ENCODE measurements around the gene S100A13. TPM values are rescaled to one million over a fixed set of nuclear protein-coding genes. Genes with fewer than 3 reads are reported as not detected.
"Not testable (repeated sequence)": the region's sequence is repeated elsewhere in the genome, so short reads cannot be mapped to it uniquely, and the experiment has no call there.

Gene S100A13
- total RNA-seq, 2 donors from 2014 or later: 114 to 314 TPM

DNA sequence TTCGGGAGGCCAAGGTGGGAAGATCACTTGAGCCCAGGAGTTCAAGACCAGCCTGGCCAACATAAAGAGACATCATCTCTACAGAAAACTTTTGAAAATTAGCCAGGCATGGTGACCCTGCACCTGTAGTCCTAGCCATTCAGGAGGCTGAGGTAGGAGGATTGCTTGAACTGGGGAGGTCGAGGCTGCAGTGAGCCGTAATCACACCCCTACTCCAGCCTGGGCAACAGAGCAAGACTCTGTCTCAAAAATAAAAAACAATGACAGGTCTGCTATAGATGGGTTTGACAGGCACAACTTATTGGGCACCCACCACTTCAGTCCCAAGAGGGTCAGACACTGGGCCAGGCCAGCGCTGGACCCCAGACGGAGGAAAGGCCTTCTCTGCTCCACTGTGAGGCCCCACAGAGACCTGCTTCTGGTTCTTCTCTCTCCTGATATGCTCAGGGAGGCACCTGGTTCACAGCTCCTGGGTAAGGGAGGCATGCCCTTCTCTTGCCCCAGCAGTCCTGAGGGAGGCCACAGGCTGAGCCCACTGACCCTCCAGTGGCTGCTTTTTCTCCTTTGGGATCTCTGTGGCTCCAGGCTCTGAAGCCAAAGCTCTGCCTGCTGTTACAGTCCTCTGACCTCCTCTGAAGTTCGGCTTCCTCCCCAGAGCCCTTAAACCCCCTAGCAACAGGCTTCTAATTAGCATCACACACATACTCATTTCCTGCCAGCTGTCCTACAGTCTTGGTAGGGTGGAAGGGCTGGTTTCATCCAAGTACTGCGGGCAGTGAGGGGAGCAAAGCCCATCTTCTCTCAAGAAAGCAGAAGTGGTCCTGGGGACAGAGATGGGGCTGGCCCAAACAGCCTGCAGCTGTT is 28.8 kb downstream of the S100A13 start:
- no peaks in the 10 kb centered on the region for H3K4me1 ChIP-seq
- no peak overlapping the region for H3K27ac ChIP-seq
- H3K27me3 ChIP-seq: no peaks in the 10 kb centered on the region
- TF ChIP-seq, protein P1, sequence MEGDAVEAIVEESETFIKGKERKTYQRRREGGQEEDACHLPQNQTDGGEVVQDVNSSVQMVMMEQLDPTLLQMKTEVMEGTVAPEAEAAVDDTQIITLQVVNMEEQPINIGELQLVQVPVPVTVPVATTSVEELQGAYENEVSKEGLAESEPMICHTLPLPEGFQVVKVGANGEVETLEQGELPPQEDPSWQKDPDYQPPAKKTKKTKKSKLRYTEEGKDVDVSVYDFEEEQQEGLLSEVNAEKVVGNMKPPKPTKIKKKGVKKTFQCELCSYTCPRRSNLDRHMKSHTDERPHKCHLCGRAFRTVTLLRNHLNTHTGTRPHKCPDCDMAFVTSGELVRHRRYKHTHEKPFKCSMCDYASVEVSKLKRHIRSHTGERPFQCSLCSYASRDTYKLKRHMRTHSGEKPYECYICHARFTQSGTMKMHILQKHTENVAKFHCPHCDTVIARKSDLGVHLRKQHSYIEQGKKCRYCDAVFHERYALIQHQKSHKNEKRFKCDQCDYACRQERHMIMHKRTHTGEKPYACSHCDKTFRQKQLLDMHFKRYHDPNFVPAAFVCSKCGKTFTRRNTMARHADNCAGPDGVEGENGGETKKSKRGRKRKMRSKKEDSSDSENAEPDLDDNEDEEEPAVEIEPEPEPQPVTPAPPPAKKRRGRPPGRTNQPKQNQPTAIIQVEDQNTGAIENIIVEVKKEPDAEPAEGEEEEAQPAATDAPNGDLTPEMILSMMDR (IDR thresholded peaks at IDR 0.05): no peak
- no peak for DNase-seq (ENCODE audit: low spot score)
- H3K4me3 ChIP-seq: no peak overlapping the region
- no peaks in the 10 kb centered on the region for H3K36me3 ChIP-seq
- H3K9me3 ChIP-seq: no peaks in the 10 kb centered on the region

DNA sequence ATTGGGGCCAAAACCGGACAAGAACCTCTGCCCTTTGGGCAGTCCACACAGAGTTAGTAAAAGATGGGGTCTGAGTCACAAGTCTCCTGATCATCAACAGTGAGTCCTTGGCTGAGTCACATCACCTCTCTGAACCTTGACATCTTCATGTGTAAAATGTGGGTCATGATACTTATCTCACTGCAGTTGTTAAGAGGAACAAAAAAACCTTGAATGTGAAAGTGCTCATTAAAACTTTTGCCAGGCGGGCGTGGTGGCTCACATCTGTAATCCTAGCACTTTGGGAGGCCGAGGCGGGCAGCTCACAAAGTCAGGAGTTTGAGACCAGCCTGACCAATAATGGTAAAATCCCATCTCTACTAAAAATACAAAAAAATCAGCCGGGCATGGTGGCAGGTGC is 30.1 kb downstream of the S100A13 start:
- Histone ChIP-seq H3K36me3 (no peaks in the 10 kb centered on the region), H3K9me3 (no peaks in the 10 kb centered on the region), H3K4me1 (no peaks in the 10 kb centered on the region), H3K27me3 (no peaks in the 10 kb centered on the region), H3K4me3 (no peak overlapping the region), H3K27ac (no peak overlapping the region)
- DNase-seq (ENCODE audit: low spot score): no peak
- TF ChIP-seq, protein P1 (IDR thresholded peaks at IDR 0.05): no peak

DNA sequence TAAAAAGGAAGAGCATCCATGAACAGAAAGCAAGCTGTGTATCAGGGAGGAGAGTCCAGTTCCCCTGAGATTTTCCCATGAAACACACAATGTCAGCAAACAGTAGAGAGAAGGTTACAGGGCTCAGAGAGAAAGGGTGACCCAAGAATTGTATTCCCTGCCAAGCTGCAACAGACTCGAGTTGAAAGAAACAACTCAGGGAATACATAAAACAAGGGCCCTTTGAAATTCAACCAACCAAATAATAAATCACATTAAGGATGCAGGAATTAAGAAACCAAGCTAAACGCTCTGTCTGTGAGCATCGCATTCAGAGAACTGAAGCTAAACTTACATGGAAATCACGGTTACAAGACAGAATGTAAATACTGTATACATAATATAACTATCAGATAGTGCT is 34.6 kb downstream of the S100A13 start:
- H3K4me3 ChIP-seq: no peak overlapping the region
- TF ChIP-seq, protein P1 (IDR thresholded peaks at IDR 0.05): no peak
- DNase-seq (ENCODE audit: low spot score): no peak
- no peaks in the 10 kb centered on the region for H3K9me3 ChIP-seq
- no peaks in the 10 kb centered on the region for H3K27me3 ChIP-seq
- no peak overlapping the region for H3K27ac ChIP-seq
- no peaks in the 10 kb centered on the region for H3K4me1 ChIP-seq
- H3K36me3 ChIP-seq: no peaks in the 10 kb centered on the region

DNA sequence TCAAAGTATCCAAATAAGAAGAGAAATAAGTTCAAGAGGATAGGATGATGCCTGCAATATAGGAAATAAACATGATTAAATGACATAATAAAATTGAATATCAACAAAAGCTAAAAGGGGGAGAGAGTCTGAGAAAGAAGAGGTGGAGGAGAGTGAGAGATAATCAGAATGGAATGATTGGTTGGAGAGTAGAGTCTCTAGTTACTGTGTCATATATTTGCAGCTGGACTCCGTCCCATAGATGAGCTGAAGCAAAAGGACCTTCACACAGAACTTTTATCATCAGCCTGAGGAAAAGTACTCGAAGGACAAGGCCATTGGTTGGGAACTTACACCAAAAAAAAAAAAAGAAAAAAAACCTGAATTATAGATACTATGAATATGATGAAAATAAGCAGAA is 38.8 kb downstream of the S100A13 start:
- TF ChIP-seq, protein P1 (IDR thresholded peaks at IDR 0.05): no peak
- Histone ChIP-seq H3K9me3 (no peaks in the 10 kb centered on the region), H3K27me3 (no peaks in the 10 kb centered on the region), H3K4me3 (no peak overlapping the region), H3K27ac (no peak overlapping the region), H3K36me3 (no peaks in the 10 kb centered on the region), H3K4me1 (peaks cover 0 to 10% of the 10 kb centered on the region in 2 donors)
- DNase-seq (ENCODE audit: low spot score): no peak

DNA sequence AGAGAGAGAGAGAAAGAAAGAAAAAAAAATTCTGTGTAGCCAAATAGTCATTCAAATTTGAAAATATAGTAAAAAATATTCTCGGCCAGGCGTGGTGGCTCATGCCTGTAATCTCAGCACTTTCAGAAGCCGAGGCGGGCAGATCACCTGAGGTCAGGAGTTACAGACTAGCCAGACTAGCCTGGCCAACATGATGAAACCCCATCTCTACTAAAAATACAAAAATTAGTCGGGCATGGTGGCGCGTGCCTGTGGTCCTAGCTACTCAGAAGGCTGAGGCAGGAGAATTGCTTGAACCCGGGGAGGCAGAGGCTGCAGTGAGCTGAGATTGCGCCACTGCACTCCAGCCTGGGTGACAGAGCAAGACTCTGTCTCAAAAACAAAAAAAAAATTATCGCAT is 39.3 kb downstream of the S100A13 start:
- DNase-seq (ENCODE audit: low spot score); H3K4me3 ChIP-seq; H3K27ac ChIP-seq; H3K27me3 ChIP-seq; H3K9me3 ChIP-seq; H3K36me3 ChIP-seq: not testable (repeated sequence)
- H3K4me1 ChIP-seq: peaks cover 0 to 10% of the 10 kb centered on the region in 2 donors

DNA sequence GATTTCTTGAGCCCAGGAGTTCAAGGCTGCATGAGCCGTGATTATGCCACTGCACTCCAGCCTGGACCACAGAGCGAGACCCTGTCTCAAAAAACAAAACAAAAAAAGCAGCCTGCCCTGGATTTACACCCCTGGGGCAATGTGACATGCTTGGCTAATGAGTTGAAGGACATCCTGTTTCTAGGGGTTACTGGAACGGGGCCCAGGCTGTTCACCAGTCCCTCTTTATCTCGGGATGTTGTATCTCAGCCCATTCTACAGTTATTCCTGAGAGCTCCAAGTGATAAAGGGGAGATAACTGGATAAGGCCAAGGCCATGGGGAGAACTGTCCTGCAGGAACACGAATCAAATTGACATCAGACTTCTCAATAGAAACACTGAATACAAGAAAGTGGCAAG is 40.0 kb downstream of the S100A13 start:
- DNase-seq (ENCODE audit: low spot score): no peak
- Histone ChIP-seq H3K27ac (no peak overlapping the region), H3K27me3 (no peaks in the 10 kb centered on the region), H3K9me3 (no peaks in the 10 kb centered on the region), H3K4me1 (peaks cover 0 to 10% of the 10 kb centered on the region in 2 donors), H3K36me3 (no peaks in the 10 kb centered on the region), H3K4me3 (no peak overlapping the region)
- TF ChIP-seq, protein P1 (IDR thresholded peaks at IDR 0.05): no peak

All from right atrium auricular region (tissue), 2 donors.